ENCODE data around the gene TM4SF4. TPM values are rescaled to one million over a fixed set of nuclear protein-coding genes. Genes with fewer than 3 reads are reported as not detected.

The TM4SF4 gene
- total RNA-seq, 4 donors from 2014 or later = not detected

DNA sequence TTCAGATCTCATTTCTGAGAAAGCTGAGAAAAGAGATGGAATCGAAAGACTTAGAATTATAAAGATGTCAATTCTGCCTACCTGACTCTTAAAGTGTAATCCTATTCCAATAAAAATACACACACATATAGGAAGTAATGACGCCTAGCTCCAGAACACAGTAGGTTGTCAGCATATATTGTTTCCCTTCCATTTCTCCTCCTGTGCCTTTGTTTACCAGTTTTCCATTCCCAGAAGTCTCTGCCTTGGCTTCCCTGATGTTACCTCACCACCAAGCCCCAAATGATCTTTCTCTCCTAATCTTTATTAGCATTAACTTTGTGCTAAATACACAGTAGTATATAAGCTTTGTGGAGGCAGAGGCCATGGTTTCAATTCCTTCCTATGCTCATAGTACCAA lies 40.0 kb downstream of the TM4SF4 start:
- no peak for TF ChIP-seq POLR2A (IDR thresholded peaks at IDR 0.05)
- Histone ChIP-seq H3K4me3 (no peak overlapping the region), H3K27ac (no peak overlapping the region), H3K4me1 (peaks cover 0 to 26% (median 3%) of the 10 kb centered on the region in 3 donors), H3K9me3 (no peaks in the 10 kb centered on the region), H3K27me3 (no peaks in the 10 kb centered on the region), H3K36me3 (peaks cover 0 to 17% (median 0%) of the 10 kb centered on the region in 3 donors)
- DNase-seq = no peak
- WGBS, 2 donors = 76 to 82% methylated on average over 2 of the region's 2 CpGs
- intact Hi-C loops (cut with DNase I) = no loop called here

DNA sequence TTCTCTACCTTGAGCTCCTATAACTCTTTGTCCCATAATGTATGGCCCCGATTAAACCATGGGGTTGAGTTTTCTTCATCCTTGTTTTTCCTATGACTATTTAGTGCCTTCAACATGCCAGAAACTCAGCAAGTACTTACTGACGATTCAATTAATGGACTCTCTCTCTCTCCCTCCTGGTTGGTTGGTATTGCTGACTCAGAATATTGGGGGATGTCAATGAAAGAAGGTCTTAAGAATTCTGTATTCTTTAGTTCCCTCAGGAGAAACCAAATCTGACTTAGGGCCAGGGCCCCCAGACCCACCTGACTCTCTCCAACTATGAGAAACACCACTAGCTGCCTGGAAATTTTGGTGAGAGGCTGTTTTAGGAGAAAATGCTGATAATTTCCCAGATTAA lies 40.8 kb downstream of the TM4SF4 start:
- no peak for TF ChIP-seq POLR2A (IDR thresholded peaks at IDR 0.05)
- TF ChIP-seq, protein P1, sequence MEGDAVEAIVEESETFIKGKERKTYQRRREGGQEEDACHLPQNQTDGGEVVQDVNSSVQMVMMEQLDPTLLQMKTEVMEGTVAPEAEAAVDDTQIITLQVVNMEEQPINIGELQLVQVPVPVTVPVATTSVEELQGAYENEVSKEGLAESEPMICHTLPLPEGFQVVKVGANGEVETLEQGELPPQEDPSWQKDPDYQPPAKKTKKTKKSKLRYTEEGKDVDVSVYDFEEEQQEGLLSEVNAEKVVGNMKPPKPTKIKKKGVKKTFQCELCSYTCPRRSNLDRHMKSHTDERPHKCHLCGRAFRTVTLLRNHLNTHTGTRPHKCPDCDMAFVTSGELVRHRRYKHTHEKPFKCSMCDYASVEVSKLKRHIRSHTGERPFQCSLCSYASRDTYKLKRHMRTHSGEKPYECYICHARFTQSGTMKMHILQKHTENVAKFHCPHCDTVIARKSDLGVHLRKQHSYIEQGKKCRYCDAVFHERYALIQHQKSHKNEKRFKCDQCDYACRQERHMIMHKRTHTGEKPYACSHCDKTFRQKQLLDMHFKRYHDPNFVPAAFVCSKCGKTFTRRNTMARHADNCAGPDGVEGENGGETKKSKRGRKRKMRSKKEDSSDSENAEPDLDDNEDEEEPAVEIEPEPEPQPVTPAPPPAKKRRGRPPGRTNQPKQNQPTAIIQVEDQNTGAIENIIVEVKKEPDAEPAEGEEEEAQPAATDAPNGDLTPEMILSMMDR (IDR thresholded peaks at IDR 0.05) = no peak
- intact Hi-C loops (cut with DNase I) = no loop called here
- WGBS, 2 donors = 88 to 89% methylated on average over 2 of the region's 2 CpGs
- no peak overlapping the region for H3K27ac ChIP-seq
- no peaks in the 10 kb centered on the region for H3K9me3 ChIP-seq
- DNase-seq = no peak
- H3K4me3 ChIP-seq = no peak overlapping the region
- peaks cover 0 to 26% (median 3%) of the 10 kb centered on the region in 3 donors for H3K4me1 ChIP-seq
- no peaks in the 10 kb centered on the region for H3K27me3 ChIP-seq
- H3K36me3 ChIP-seq = peaks cover 0 to 25% (median 1%) of the 10 kb centered on the region in 3 donors

DNA sequence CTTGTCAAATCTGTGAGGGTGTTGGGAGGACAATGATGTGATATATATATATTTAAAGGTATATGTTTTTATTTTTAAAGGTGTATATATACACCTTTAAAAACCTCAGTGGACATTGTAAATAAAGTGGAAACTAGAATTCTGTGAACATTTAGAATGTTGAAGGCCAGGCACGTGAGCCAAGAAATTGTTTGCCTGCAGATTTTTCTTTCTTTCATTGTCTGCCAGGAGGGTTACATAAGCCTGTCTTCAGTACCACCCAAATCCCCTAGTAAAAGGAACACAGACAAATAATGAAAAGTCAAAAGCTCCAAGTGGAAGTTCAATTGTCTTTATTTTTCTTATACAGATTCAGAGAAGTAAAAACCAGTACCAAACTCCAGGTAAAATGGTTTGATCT lies 42.4 kb downstream of the TM4SF4 start:
- Histone ChIP-seq H3K27ac (no peak overlapping the region), H3K36me3 (peaks cover 0 to 41% (median 5%) of the 10 kb centered on the region in 3 donors), H3K27me3 (no peaks in the 10 kb centered on the region), H3K4me1 (peaks cover 0 to 19% (median 3%) of the 10 kb centered on the region in 3 donors), H3K9me3 (no peaks in the 10 kb centered on the region), H3K4me3 (no peak overlapping the region)
- TF ChIP-seq, protein P1 (IDR thresholded peaks at IDR 0.05) = no peak
- no peak for TF ChIP-seq POLR2A (IDR thresholded peaks at IDR 0.05)
- no peak for DNase-seq
- intact Hi-C loops (cut with DNase I) = no loop called here
- WGBS, 2 donors = 22 to 26% methylated on average over 1 of the region's 1 CpG

DNA sequence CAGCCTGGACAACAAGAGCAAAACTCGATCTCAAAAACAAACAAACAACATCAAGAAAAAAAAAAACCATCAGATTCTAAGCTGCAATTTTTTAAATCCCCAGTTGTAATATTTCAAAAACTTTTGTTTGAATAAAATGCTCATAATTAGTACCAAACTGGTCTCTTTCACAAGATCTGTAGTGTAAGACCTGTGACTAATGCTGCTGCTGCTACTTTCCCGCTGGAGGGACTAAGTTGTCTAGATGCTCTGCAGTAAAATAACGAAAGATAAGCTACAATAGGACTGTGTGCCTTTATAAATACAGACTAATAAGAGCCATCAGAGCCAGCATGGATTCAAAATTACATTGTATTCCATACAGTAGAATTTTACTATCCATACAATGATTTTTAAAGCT lies 45.4 kb downstream of the TM4SF4 start:
- H3K27ac ChIP-seq = peak overlapping the region in 1 of 4 donors; percentile 1
- no peaks in the 10 kb centered on the region for H3K27me3 ChIP-seq
- DNase-seq = no peak
- TF ChIP-seq, protein P1 (IDR thresholded peaks at IDR 0.05) = no peak
- TF ChIP-seq POLR2A (IDR thresholded peaks at IDR 0.05) = no peak
- WGBS, 2 donors = 76 to 93% methylated on average over 3 of the region's 3 CpGs
- peaks cover 0 to 63% (median 5%) of the 10 kb centered on the region in 3 donors for H3K36me3 ChIP-seq
- intact Hi-C loops (cut with DNase I) = no loop called here
- H3K4me1 ChIP-seq = peaks cover 0 to 11% (median 3%) of the 10 kb centered on the region in 3 donors
- no peaks in the 10 kb centered on the region for H3K9me3 ChIP-seq
- no peak overlapping the region for H3K4me3 ChIP-seq

DNA sequence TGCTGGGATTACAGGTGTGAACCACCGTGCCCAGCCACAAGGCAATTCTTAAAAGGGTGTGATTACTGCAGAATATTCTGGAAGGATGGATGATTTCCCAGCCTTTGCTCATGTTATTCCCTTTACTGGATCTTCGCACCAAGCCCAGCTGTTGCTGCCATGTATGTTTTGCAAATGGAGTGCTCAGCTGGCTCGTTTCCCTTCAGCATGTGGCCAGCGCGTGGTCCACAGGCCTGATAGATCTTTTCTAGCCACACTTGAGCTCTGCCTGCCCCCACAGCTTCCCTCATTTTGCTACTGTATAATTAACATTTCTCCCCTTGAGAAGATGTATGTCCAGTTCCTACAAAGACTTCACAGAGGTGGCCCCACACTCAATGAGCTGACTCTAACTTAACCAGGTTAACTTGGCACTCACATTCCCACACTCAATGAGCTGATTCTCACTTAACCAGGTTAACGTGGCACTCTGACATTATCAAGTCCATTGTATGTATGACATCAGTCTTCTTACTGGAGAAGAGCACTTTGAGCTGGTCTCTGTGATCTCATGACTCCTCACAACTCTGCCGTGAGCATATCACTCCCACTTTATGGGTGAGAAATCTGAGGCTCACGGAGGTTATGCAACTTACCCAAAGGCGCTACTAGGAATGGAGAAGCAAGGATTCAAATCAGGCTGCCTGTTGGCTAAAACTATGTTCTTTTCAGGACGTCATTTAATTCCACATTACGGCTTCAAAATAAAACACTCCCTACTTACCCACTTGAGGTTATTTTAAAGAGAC lies 49.2 kb downstream of the TM4SF4 start:
- DNase-seq = no peak
- Histone ChIP-seq H3K9me3 (no peaks in the 10 kb centered on the region), H3K36me3 (peaks cover 0 to 73% (median 5%) of the 10 kb centered on the region in 3 donors), H3K4me1 (peaks cover 0 to 17% (median 8%) of the 10 kb centered on the region in 3 donors), H3K27ac (no peak overlapping the region), H3K27me3 (no peaks in the 10 kb centered on the region), H3K4me3 (no peak overlapping the region)
- intact Hi-C loops (cut with DNase I) = no loop called here
- 86 to 92% methylated on average over 10 to 11 of the region's 11 CpGs for WGBS, 2 donors
- no peak for TF ChIP-seq POLR2A (IDR thresholded peaks at IDR 0.05)
- TF ChIP-seq, protein P1 (IDR thresholded peaks at IDR 0.05) = no peak

Data from esophagus squamous epithelium (tissue), 5 donors.